ENCODE results near the gene SRPK3. TPM values are rescaled to one million over a fixed set of nuclear protein-coding genes. Genes with fewer than 3 reads are reported as not detected.

SRPK3 gene
- 30.3 TPM for polyA plus RNA-seq (2012; ENCODE audit: insufficient read depth, insufficient read length, low read depth)

- H3K4me3 ChIP-seq (ENCODE audit: low read depth, low read length) = no peak within 1 kb of the TSS
- H3K36me3 ChIP-seq = 0 out of 2 replicates have a peak, but pooled peaks cover 4% of the 10 kb centered on the region
- TF ChIP-seq CTCF (IDR thresholded peaks at IDR 0.05; ENCODE audit: low read depth, low read length) = no peak
- H3K4me1 ChIP-seq = peaks cover 20% of the 10 kb centered on the region
- H3K27me3 ChIP-seq = no peaks in the 10 kb centered on the region
- peak; percentile 39 for DNase-seq
- H3K9me3 ChIP-seq = no peaks in the 10 kb centered on the region
Observed at GRCh38 chrX:153780678-153781427, at the start of gene SRPK3. TSS of gene SRPK3 (plus strand) at chrX:153781041. CDS start at chrX:153781087, 46 bp downstream.

GRCh38 chrX:153731117-153731844, 49.6 kb upstream of the SRPK3 start:
- Histone ChIP-seq H3K27me3 (no peaks in the 10 kb centered on the region), H3K4me3 (ENCODE audit: low read depth, low read length) (no peak overlapping the region), H3K4me1 (peaks cover 8% of the 10 kb centered on the region), H3K36me3 (no peaks in the 10 kb centered on the region), H3K9me3 (no peaks in the 10 kb centered on the region)
- no peak for TF ChIP-seq CTCF (IDR thresholded peaks at IDR 0.05; ENCODE audit: low read depth, low read length)
- no peak for DNase-seq

GRCh38 chrX:153731845-153732215, 49.0 kb upstream of the SRPK3 start:
- TF ChIP-seq CTCF (IDR thresholded peaks at IDR 0.05; ENCODE audit: low read depth, low read length) = no peak
- peaks cover 13% of the 10 kb centered on the region for H3K4me1 ChIP-seq
- H3K4me3 ChIP-seq (ENCODE audit: low read depth, low read length) = no peak overlapping the region
- H3K9me3 ChIP-seq = no peaks in the 10 kb centered on the region
- H3K36me3 ChIP-seq = no peaks in the 10 kb centered on the region
- no peaks in the 10 kb centered on the region for H3K27me3 ChIP-seq
- no peak for DNase-seq

GRCh38 chrX:153732401-153732800, 48.4 kb upstream of the SRPK3 start:
- DNase-seq = no peak
- no peaks in the 10 kb centered on the region for H3K27me3 ChIP-seq
- peaks cover 11% of the 10 kb centered on the region for H3K4me1 ChIP-seq
- no peaks in the 10 kb centered on the region for H3K36me3 ChIP-seq
- no peak overlapping the region for H3K4me3 ChIP-seq (ENCODE audit: low read depth, low read length)
- H3K9me3 ChIP-seq = no peaks in the 10 kb centered on the region
- no peak for TF ChIP-seq CTCF (IDR thresholded peaks at IDR 0.05; ENCODE audit: low read depth, low read length)

GRCh38 chrX:153733651-153734240, 47.1 kb upstream of the SRPK3 start:
- H3K4me3 ChIP-seq (ENCODE audit: low read depth, low read length) = no peak overlapping the region
- no peak for TF ChIP-seq CTCF (IDR thresholded peaks at IDR 0.05; ENCODE audit: low read depth, low read length)

More at GRCh38 chrX:153733651-153734240, 47.1 kb upstream of the SRPK3 start:
- Histone ChIP-seq H3K27me3 (no peaks in the 10 kb centered on the region), H3K9me3 (no peaks in the 10 kb centered on the region), H3K36me3 (no peaks in the 10 kb centered on the region), H3K4me1 (peaks cover 8% of the 10 kb centered on the region; the same call in 1 of the 2 replicates)
- no peak for DNase-seq

Data from BE2C (cell line).